Activated CD4-positive, alpha-beta T cell treated with anti-CD3 and anti-CD28 coated beads, Interleukin-2, amount 50 U/mL, for 48 hours (primary cell): ENCODE data around the gene NUAK1.
"Not testable (repeated sequence)": the region's sequence is repeated elsewhere in the genome, so short reads cannot be mapped to it uniquely, and the experiment has no call there.

Experiments
- DNase-seq, 2 experiments: peaks; one replicate each; pipeline ENCODE4 v3.0.0-alpha.2; 2020

The NUAK1 gene

DNA sequence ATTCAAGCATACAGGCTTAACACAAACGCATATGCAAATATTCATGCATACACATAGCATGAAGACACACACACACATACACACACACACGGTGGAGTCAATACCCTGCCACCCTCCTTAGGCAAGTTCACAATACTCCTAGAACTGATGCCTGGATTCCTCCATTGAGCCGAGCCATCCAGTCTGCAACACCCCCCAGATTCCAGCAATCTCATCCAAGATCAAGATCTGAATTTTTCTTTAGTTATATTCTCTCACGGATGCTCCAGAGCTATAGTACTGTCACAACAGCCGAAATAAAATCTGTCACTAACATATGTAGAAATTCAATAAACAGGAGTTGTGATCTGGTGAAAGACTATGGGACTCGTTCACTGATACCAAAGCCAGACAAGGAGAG, 110.8 kb downstream of the NUAK1 start:
- no peak for DNase-seq

GRCh38 chr12:106027286-106027685, 111.5 kb downstream of the NUAK1 start:
- DNase-seq: no peak

- no peak for DNase-seq
Measured at GRCh38 chr12:106025129-106025528, 113.6 kb downstream of the NUAK1 start.

- no peak for DNase-seq
Measured at GRCh38 chr12:106023039-106023438, 115.7 kb downstream of the NUAK1 start.

DNA sequence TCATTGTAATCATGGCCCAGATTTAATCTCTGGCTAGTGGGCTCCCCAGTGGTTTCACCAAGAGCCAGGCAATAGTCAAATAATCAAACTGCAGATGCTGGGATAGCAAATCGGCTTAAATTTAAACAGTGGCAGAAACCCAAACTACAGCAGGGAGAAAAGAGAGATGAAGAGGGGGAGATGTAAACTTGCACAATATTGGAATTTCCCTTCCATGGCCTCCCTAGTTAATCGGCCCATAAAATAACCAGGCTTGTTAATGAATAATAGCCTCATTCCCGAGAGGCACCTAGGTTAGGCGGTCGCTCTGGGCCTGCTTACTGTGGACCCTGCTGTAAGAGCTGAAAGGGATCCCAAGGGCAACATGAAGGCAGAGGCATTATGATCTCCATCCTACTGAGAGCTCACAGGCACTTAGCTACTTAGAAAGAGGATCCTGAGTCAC, 116.2 kb downstream of the NUAK1 start:
- DNase-seq: no peak

- no peak for DNase-seq
Measured at GRCh38 chr12:106021516-106021915, 117.2 kb downstream of the NUAK1 start.

- DNase-seq: no peak
Measured at GRCh38 chr12:106020736-106021135, 118.0 kb downstream of the NUAK1 start.

DNA sequence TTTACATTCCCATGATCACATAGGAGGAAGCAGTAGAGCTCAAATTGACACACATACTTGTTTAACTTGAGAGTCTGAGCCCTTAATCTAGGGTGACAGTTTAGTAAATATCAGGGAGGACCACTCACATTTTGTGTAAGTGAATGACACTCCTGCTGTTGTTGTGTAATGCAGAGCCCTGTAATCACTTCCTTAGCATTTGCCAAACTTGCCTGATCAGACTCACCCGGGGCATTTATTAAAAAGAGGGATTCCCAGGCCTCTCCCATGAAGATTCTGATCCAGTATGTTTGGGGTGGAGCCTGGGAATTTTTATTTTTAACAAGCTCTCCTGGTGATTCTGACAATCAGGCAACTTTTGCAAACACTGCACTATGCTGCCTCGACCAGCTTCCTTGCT, 119.6 kb downstream of the NUAK1 start:
- DNase-seq: no peak

- DNase-seq: no peak
Measured at GRCh38 chr12:106018286-106018685, 120.5 kb downstream of the NUAK1 start.

- DNase-seq: not testable (repeated sequence)
Measured at GRCh38 chr12:106016601-106017278, 122.0 kb downstream of the NUAK1 start.

GRCh38 chr12:106015646-106016045, 123.1 kb downstream of the NUAK1 start:
- no peak for DNase-seq

DNA sequence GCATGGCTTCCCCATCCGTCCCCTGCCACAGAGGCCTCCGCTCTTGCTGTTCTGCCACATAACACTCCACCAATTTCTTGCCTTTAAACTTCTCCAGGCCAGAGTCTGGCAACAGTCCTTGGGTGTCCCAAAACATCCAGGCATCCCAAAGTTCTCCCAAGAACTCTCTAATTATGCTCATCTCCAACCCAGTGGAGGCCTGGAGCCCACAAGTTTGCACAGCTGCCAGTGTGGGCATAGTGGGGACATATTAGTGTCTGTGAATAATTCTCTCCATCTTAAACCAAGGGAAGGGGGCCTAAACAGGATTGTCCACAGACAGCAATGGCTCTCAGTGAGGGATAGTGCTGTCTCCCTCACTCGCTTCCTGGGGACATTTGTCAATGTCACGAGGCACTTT, 124.8 kb downstream of the NUAK1 start:
- DNase-seq: no peak
